TTC549 (cell line): Measurements from ENCODE around the gene NET1.

ENCODE experiments used
- FAIRE-seq: peaks from 2 replicates; lab custom pipeline; 2012; peaks lifted over from hg19 to GRCh38; lab: Jason Lieb, UNC

Gene NET1

DNA sequence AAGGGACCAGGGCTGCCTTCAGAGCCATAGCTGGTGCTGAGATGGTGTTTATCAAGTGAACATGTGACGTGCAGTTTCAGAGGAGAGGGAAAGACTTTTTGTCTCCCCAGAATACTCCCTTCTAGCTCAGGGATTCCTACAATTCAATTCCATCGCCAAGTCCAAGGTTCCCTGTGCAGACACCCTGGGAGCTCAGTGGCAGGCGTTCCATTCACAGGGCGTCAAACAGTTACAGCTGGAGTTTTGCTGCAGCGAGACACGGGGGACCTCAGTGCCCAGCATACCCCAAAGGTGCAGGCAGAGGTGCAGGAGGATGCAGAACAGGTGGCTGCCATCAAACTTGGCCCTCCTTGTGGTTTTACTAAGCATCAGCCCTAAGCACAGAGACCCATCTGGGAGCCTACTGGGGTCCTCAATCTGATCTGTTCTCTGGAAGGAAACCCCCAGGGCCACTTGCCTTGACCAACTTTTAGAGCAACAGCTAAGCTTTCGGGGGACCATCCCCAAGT, 87.9 kb downstream of the NET1 start:
- no peak for FAIRE-seq

DNA sequence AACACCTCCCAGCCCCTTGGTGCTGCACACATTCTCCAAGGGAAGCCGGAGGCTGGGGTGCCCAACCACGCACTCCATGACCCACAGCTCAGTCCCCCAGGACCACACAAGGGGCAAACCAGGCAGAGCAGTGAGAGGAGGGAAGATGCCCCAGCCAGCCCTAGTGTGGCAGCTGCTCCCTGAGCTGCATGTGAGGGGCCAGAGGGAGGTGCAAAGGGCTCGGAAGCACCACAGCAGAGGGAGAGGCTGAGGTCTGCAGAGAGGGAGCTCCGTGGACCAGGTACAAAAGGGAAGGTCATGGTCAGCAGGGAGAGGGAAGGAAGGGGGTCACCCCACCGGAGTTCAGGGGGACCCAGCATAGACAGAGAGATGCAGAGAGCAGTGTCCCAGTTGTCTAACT, 88.6 kb downstream of the NET1 start:
- FAIRE-seq, result no peak

DNA sequence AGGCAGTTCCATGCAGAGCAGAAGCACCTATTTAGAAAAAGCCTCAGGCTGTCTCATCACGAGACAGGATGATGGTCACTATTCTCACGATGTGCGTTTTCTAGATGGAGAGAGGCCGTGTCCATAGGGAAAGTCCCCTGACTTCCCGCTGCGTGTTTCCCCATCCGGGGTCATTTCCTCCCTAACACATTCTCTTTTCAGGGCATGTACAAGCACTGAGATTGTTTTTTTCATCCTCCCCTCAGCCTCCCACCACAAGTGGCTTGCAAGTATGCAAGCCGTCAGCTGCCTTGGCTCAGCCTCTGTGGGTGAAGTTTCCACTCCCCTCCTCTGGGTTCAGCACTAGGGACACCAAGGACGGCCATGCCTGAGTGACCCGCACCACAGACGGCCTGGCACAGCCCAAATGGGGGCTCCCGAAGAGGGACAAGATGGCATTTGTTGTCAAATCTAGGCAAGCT, 89.7 kb downstream of the NET1 start:
- FAIRE-seq, result no peak

DNA sequence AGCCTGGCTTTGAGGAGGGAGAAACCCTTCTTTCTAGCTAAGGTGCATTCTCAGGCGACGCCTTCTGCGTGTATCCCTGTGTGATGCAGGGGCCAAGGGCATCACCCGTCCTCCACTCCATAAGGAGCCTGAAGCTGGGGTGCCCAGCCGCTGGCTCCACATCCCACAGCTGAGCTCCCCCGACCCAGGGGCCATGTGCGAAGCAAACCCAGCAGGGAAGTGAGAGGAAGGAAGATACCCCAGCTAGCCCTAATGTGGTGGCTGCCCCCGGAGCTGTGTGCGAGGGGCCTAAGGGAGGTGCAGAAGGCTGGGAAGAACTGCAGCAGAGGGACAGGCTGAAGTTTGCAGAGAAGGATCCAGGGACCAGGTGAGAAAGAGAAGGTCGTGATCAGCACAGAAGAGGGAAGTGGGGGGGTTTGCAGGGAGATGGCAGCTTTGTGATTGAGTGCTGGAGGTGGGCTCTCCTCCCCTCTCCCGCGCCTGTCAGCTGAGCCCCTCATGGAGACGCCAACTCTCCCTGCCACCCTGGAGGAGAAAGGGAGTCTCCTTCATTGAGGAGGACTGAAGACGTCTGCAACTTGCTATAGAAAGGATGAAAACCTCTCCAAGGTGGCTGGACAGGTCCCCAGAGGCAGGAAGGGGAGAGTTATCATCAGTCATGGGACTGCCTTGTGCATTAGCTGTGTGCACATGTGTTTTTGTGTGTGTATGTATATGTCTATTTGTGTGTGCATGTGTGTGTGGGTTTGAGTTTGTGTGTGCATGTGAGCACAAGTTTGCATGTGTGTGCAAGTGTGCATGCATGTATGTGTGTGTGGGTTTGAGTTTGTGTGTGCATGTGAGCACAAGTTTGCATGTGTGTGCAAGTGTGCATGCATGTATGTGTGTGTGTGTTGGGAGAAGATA, 90.5 kb downstream of the NET1 start:
- no peak for FAIRE-seq

DNA sequence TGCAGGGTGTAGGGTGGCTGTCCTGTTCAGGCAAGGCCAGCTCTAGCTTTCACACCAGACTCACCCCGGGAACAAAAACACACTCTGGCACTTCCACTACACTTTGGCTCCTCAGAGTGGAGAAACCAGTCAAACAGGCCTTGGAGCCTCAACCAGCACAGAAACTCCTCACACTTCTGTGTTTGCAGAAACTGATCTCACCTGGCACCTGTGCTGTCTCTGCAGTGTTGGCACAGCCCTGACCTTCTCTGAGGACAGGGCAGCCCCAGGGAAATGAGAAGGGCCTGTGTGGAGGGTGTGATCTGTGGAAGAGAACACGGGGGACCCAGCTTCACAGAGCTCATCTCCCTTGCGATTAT, 91.1 kb downstream of the NET1 start:
- no peak for FAIRE-seq

DNA sequence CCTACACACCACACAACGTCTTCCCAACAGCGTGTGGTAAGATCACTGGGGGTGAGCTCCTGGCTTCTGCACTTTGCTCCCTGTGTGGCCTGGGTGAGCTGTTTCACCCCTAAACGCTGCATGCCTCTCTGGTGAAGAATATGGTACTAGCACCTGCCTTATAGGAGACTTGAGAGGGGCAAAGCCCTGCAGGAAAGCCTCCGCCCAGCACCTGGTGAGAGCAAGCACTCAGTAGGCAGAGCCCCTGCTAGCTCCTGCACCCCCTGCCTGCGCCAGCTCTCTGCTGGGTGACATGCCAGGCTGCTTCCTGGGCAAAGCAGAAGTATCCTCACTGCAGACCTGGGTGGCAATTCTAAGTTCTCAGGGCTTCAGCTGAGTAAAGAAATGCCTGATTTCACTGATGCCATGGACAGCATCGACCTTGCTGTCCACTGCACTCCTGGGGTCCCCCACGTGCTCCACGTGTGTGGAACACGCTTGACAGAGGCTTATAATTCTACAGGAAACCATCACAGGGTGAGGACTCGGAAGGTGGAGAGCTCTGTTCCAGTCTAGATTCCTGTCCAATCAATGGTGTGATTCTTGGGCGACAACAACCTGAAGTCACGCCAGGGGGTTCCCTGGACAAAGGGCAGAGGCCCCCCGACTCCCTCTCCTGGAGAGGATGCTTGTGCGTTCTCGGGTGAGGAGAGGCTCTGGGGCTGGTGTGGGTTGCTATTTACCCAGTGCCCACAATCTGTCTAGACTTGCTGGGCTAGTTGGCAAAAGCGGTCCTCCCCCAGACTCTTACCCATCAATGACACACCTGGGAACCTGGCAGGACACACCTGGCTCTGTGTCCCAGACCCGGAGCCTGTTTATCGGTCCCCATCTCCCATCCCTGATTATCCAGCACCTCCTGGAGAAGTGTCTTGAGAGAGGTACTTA, 92.1 kb downstream of the NET1 start:
- no peak for FAIRE-seq

DNA sequence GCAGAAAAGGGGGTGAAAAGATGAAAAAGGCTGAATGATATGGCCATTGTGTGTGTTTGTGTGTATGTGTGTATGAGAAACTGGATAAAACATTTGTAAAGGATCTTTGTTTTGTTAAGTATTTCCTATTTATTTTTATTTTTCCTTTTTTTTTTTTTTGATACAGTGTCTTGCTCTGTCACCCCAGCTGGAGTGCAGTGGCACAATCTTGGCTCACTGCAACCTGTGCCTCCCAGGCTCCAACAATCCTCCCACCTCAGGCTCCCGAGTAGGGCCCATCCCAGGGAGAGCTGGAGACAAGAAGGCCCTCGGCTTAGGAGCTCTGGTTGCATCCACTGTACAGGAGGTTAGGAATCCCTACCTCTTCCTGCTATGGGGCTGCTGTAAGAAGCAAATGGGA, 93.9 kb downstream of the NET1 start:
- FAIRE-seq, result no peak

DNA sequence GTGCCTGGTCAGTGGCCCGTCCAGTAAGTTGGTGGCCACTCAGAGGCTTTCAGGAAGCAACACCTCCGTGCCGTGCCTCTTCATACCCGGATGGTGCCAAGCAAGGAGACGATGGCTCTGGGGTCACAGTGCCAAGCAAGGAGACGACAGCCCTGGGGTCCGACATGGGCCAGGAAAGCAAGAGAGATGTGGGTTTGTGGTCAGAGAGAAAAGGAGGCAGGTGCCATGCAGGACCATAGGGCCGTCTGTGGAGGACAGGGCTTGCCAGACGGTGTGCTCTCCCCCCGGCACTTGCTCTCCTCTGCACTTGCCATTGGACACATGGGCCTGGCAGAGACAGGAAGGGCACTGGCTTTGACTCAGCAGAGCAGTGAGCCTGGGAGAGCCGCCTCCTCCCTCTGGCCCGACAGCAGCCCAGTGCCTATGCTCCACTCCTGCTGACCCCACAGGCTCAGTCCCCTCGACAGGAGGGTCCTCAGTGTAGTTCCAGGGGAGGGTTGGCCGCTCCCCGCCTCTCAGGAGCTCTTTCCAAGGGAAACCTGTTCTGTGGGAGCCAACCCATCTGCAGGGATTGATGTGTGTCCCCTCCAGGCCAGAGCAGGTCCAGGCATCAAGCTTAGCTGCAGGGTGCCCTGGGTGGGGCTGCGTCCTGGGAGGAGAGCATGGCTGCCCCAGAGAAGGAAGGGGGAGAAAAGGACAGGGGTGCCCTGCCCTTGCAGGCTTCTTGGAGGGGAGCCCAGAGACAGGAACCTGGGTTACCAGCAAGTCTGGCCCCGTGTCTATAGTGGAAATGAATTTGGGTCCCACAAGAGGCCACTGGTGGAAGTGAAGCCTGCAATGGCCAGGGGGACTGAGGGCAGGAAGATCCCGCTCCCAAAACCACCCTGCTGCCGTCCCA, 94.6 kb downstream of the NET1 start:
- no peak for FAIRE-seq

DNA sequence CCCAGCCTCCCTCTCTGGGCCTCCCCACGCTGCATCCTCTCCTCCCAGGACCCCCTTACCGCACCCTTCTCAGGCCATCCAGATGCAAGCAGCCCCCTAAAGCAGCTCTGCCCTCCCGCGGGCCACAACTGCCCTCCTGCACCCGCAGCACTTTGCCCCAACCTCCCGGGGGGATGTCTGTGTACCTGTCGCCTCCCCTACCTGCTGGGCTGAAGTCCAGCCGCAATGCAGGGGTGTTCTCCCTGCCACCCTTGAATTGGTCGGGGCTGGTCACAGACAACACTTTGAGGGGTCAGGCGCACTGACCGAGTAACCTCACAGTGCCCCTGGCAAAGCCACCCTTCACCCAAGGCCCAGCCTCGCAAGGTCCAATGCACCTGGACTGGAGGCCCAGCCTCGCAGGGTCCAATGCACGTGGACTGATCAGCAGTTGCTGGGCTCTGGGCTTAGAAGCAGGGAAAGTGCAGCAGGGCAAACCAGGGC, 95.3 kb downstream of the NET1 start:
- FAIRE-seq, result no peak

DNA sequence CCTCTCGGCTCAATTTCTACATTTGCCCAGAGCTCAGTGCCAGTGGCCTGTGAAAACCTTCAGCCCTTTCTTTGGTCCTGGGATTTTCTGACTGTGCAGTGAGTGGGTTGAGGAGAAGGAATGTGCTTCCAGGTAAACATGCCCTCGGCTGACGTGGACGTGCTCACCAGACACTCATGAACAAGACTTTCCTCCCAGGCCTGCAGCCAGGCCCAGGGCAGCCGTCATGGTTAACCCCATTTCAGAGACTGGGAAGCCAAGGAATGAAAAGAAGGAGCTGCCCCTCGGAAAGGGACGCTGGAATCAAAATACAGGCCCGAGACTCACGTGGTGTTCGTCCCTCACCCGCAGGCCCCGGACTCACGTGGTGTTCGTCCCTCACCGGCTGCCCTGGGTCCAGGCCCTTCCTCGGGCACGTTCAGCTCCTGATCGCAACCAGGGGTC, 95.8 kb downstream of the NET1 start:
- no peak for FAIRE-seq
